CD14-positive monocyte (primary cell): ENCODE measurements around the gene ZNF711. TPM values are rescaled to one million over a fixed set of nuclear protein-coding genes. Genes with fewer than 3 reads are reported as not detected.

ENCODE experiments used
- DNase-seq, 3 donors: peaks; one replicate each; pipeline ENCODE4 v3.0.0-alpha.2; 2011 to 2022
- H2AFZ ChIP-seq: 2 replicates; pipeline ENCODE4 v1.6.0; 2012; ENCODE audit warnings: mild to moderate bottlenecking, low read depth, low read length, inconsistent platforms; ENCODE audit not compliant: insufficient read depth, poor library complexity, severe bottlenecking
- H3K27ac ChIP-seq, 2 donors: 1 replicate in 1 of 2; 2 replicates in 1 of 2; pipeline ENCODE4 v1.5.1; 2012 to 2013; ENCODE audit warnings: low read length in 2 of 2, control low read depth in 1 of 2, inconsistent platforms in 1 of 2, low read depth in 1 of 2, mild to moderate bottlenecking in 1 of 2
- H3K27me3 ChIP-seq, 2 donors: one replicate each; pipeline versions ENCODE4 v1.6.0 to v1.6.1; 2011 to 2013; ENCODE audit warnings: low read length in 2 of 2; ENCODE audit not compliant: control insufficient read depth in 2 of 2, insufficient read depth in 2 of 2
- H3K36me3 ChIP-seq, 2 donors: replicated peaks in 1 of 2; 1 replicate in 1 of 2; 2 replicates in 1 of 2; pipeline versions ENCODE4 v1.5.1 to v1.6.1; 2012 to 2013; ENCODE audit warnings: low read length in 2 of 2, control low read depth in 1 of 2, inconsistent platforms in 1 of 2, mild to moderate bottlenecking in 1 of 2; ENCODE audit not compliant: insufficient read depth in 2 of 2, control insufficient read depth in 1 of 2
- H3K4me1 ChIP-seq, 2 donors: 1 replicate in 1 of 2; 2 replicates in 1 of 2; pipeline versions ENCODE4 v1.5.1 to v1.6.1; 2012 to 2013; ENCODE audit warnings: low read length in 2 of 2, control low read depth in 1 of 2, inconsistent platforms in 1 of 2, mild to moderate bottlenecking in 1 of 2, moderate library complexity in 1 of 2; ENCODE audit not compliant: insufficient read depth in 2 of 2, control insufficient read depth in 1 of 2
- H3K4me2 ChIP-seq: replicated peaks from 2 replicates; pipeline ENCODE3; 2012; ENCODE audit warnings: low read length, moderate library complexity, mild to moderate bottlenecking; ENCODE audit not compliant: poor library complexity, severe bottlenecking; ENCODE audit errors: extremely low read depth
- H3K4me3 ChIP-seq, 3 experiments: fragments of 200-600 bp in 1 of 3; sonication (generic) in 1 of 3; replicated peaks in 1 of 3; 1 replicate in 2 of 3; 2 replicates in 1 of 3; pipeline ENCODE4 v1.5.1; 2011 to 2013; ENCODE audit warnings: low read length in 3 of 3, mild to moderate bottlenecking in 3 of 3, control low read depth in 2 of 3, low read depth in 2 of 3, inconsistent platforms in 1 of 3, moderate library complexity in 1 of 3
- H3K79me2 ChIP-seq: 2 replicates; pipeline ENCODE4 v1.6.0; 2012; ENCODE audit warnings: mild to moderate bottlenecking, control low read depth, inconsistent platforms, low read length, moderate library complexity; ENCODE audit not compliant: insufficient read depth
- H3K9ac ChIP-seq: 2 replicates; pipeline ENCODE4 v1.6.0; 2017; ENCODE audit warnings: low read length, mild to moderate bottlenecking; ENCODE audit not compliant: insufficient read depth, poor library complexity, severe bottlenecking
- H3K9me3 ChIP-seq, 2 donors: replicated peaks in 1 of 2; 1 replicate in 1 of 2; 2 replicates in 1 of 2; pipeline versions ENCODE4 v1.5.1 to v1.6.1; 2012 to 2013; ENCODE audit warnings: low read length in 2 of 2, control low read depth in 1 of 2; ENCODE audit not compliant: control insufficient read depth in 1 of 2, insufficient read depth in 1 of 2
- H4K20me1 ChIP-seq: 2 replicates; pipeline ENCODE4 v1.6.0; 2012; ENCODE audit warnings: mild to moderate bottlenecking, low read length, control low read depth, moderate library complexity; ENCODE audit not compliant: insufficient read depth
- H3K27ac Mint-ChIP-seq, 7 donors: one replicate each; pipeline ENCODE4 v1.8.0; 2020; ENCODE audit warnings: mild to moderate bottlenecking in 7 of 7, mixed read lengths in 7 of 7, moderate library complexity in 6 of 7, inconsistent platforms in 2 of 7
- H3K27me3 Mint-ChIP-seq, 3 donors: one replicate each; pipeline ENCODE4 v1.8.0; 2021 to 2022; ENCODE audit warnings: low read depth in 3 of 3, mild to moderate bottlenecking in 3 of 3, mixed read lengths in 3 of 3, moderate library complexity in 3 of 3, inconsistent platforms in 1 of 3
- H3K36me3 Mint-ChIP-seq, 2 donors: one replicate each; pipeline ENCODE4 v1.8.0; 2020; ENCODE audit warnings: mixed read lengths in 2 of 2, inconsistent platforms in 1 of 2, mild to moderate bottlenecking in 1 of 2
- H3K4me1 Mint-ChIP-seq: one replicate; pipeline ENCODE4 v1.8.0; 2020; ENCODE audit warnings: mild to moderate bottlenecking, mixed read lengths
- H3K4me3 Mint-ChIP-seq, 2 donors: one replicate each; pipeline ENCODE4 v1.8.0; 2020; ENCODE audit warnings: mild to moderate bottlenecking in 2 of 2, mixed read lengths in 2 of 2, moderate library complexity in 1 of 2
- H3K9me3 Mint-ChIP-seq, 7 donors: one replicate each; pipeline ENCODE4 v1.8.0; 2020 to 2022; ENCODE audit warnings: mixed read lengths in 7 of 7, mild to moderate bottlenecking in 6 of 7, moderate library complexity in 6 of 7, inconsistent platforms in 2 of 7
- CTCF ChIP-seq: fragments of 200-600 bp; IDR thresholded peaks from one replicate; pipeline ENCODE4 v1.8.0; 2022; ENCODE audit warnings: antibody characterized with exemption, mild to moderate bottlenecking
- WGBS: methylation state at CpG from one replicate; pipeline ENCODE4 v1.1.5; 2013; ENCODE audit warnings: missing lambda C conversion rate; ENCODE audit not compliant: insufficient coverage; 5-methylcytosine and 5-hydroxymethylcytosine counted together
- intact Hi-C, 2 donors: fragments of 100-400 bp; cut with micrococcal nuclease; formaldehyde crosslinking; loops; one replicate each; pipeline versions ENCODE4 v1.15.0 to v1.15.1; 2023
- polyA plus RNA-seq, 3 donors: library from polyadenylated mRNA; depleted of rRNA in 1 of 3; unstranded in 2 of 3; stranded (reverse) in 1 of 3; fragments of 300-500 nt in 2 of 3; fragments of >200 nt in 1 of 3; fragmentation: Illumina TruSeq in 2 of 3; gene quantifications; 1 replicate in 2 of 3; 2 replicates in 1 of 3; pipeline ENCODE4 v1.2.3, GENCODE V29; 2012 to 2021

The ZNF711 gene
- polyA plus RNA-seq, 3 donors: 0.12 TPM; not detected in 2

GRCh38 chrX:85203461-85203970, 40.3 kb upstream of the ZNF711 start:
- Mint-ChIP-seq H3K4me3 (no peak overlapping the region), H3K36me3 (no peaks in the 10 kb centered on the region), H3K9me3 (peaks cover 0 to 15% (median 3%) of the 10 kb centered on the region in 7 donors), H3K27me3 (no peaks in the 10 kb centered on the region), H3K4me1 (no peaks in the 10 kb centered on the region), H3K27ac (no peak overlapping the region)
- Histone ChIP-seq H3K4me3 (no peak overlapping the region), H3K9me3 (peaks cover 0 to 16% of the 10 kb centered on the region in 2 donors), H4K20me1 (no peaks in the 10 kb centered on the region), H3K4me1 (no peaks in the 10 kb centered on the region), H3K27ac (no peak overlapping the region), H3K9ac (no peak overlapping the region), H3K79me2 (no peaks in the 10 kb centered on the region), H3K36me3 (no peaks in the 10 kb centered on the region), H2AFZ (no peak overlapping the region), H3K4me2 (no peak overlapping the region), H3K27me3 (no peaks in the 10 kb centered on the region)
- intact Hi-C loops: no loop called here
- WGBS: 93% methylated on average over 3 of the region's 8 CpGs
- no peak for TF ChIP-seq CTCF
- DNase-seq: no peak

- Mint-ChIP-seq H3K4me3 (no peak overlapping the region), H3K9me3 (peaks cover 0 to 7% (median 2%) of the 10 kb centered on the region in 7 donors)
Observed at GRCh38 chrX:85213792-85214530, 29.8 kb upstream of the ZNF711 start.

More at GRCh38 chrX:85213792-85214530, 29.8 kb upstream of the ZNF711 start:
- Histone ChIP-seq H3K4me3 (no peak overlapping the region), H2AFZ (no peak overlapping the region), H3K9me3 (no peaks in the 10 kb centered on the region), H3K9ac (no peak overlapping the region), H3K27ac (no peak overlapping the region), H3K4me1 (no peaks in the 10 kb centered on the region), H3K27me3 (no peaks in the 10 kb centered on the region), H3K79me2 (no peaks in the 10 kb centered on the region), H3K36me3 (no peaks in the 10 kb centered on the region), H4K20me1 (no peaks in the 10 kb centered on the region), H3K4me2 (no peak overlapping the region)
- DNase-seq: no peak
- peaks cover 0 to 3% (median 0%) of the 10 kb centered on the region in 3 donors for H3K27me3 Mint-ChIP-seq
- H3K36me3 Mint-ChIP-seq: no peaks in the 10 kb centered on the region
- no peak overlapping the region for H3K27ac Mint-ChIP-seq
- H3K4me1 Mint-ChIP-seq: no peaks in the 10 kb centered on the region
- intact Hi-C loops: no loop called here
- TF ChIP-seq CTCF: no peak
- WGBS: no CpG with 5 or more reads among the region's 3 CpGs
